ENCODE measurements around the gene LIMS1. TPM values are rescaled to one million over a fixed set of nuclear protein-coding genes. Genes with fewer than 3 reads are reported as not detected.
"Not testable (repeated sequence)": the region's sequence is repeated elsewhere in the genome, so short reads cannot be mapped to it uniquely, and the experiment has no call there.

The LIMS1 gene
- total RNA-seq, 1 donor from 2014 or later: 19.4 TPM

GRCh38 chr2:108641756-108642155, 107.5 kb downstream of the LIMS1 start:
- Histone ChIP-seq H3K79me2 (ENCODE audit: low read depth) (no peaks in the 10 kb centered on the region), H3F3A (ENCODE audit: low read depth) (no peaks in the 10 kb centered on the region), H3K9ac (no peak overlapping the region), H2AFZ (replicated peaks) (no peak overlapping the region), H3K27ac (no peak overlapping the region), H3K4me3 (no peak overlapping the region), H3K4me2 (no peak overlapping the region), H3K36me3 (no peaks in the 10 kb centered on the region), H3K27me3 (no peaks in the 10 kb centered on the region), H3K4me1 (no peaks in the 10 kb centered on the region), H3K9me3 (ENCODE audit: low read depth) (no peaks in the 10 kb centered on the region), H4K20me1 (ENCODE audit: low read depth) (no peaks in the 10 kb centered on the region)
- Mint-ChIP-seq H3K4me1 (peaks cover 8% of the 10 kb centered on the region), H3K4me3 (no peak overlapping the region), H3K27me3 (ENCODE audit: insufficient read depth, low read depth) (peaks cover 2% of the 10 kb centered on the region), H3K36me3 (peaks cover 6% of the 10 kb centered on the region), H3K27ac (no peak overlapping the region), H3K9me3 (peaks cover 22% of the 10 kb centered on the region)
- no peak for DNase-seq (ENCODE audit: low spot score)
- no peak for TF ChIP-seq CTCF (IDR thresholded peaks at IDR 0.05)
- TF ChIP-seq EZH2 (IDR thresholded peaks at IDR 0.05): no peak
- no peak for TF ChIP-seq EZH2phosphoT487 (IDR thresholded peaks at IDR 0.05)

GRCh38 chr2:108643261-108643849, 109.1 kb downstream of the LIMS1 start:
- Histone ChIP-seq H4K20me1 (ENCODE audit: low read depth) (no peaks in the 10 kb centered on the region), H3K27me3 (no peaks in the 10 kb centered on the region), H2AFZ (replicated peaks) (no peak overlapping the region), H3K36me3 (no peaks in the 10 kb centered on the region), H3F3A (ENCODE audit: low read depth) (no peaks in the 10 kb centered on the region), H3K4me3 (no peak overlapping the region), H3K4me2 (no peak overlapping the region), H3K79me2 (ENCODE audit: low read depth) (no peaks in the 10 kb centered on the region), H3K4me1 (no peaks in the 10 kb centered on the region), H3K27ac (no peak overlapping the region), H3K9me3 (ENCODE audit: low read depth) (no peaks in the 10 kb centered on the region), H3K9ac (no peak overlapping the region)
- Mint-ChIP-seq H3K9me3 (peaks cover 35% of the 10 kb centered on the region), H3K27me3 (ENCODE audit: insufficient read depth, low read depth) (peaks cover 2% of the 10 kb centered on the region), H3K27ac (no peak overlapping the region), H3K4me3 (no peak overlapping the region), H3K36me3 (peaks cover 8% of the 10 kb centered on the region), H3K4me1 (no peaks in the 10 kb centered on the region)
- TF ChIP-seq EZH2phosphoT487 (IDR thresholded peaks at IDR 0.05) (no peak), CTCF (IDR thresholded peaks at IDR 0.05) (no peak), EZH2 (IDR thresholded peaks at IDR 0.05) (no peak)
- no peak for DNase-seq (ENCODE audit: low spot score)

GRCh38 chr2:108643862-108644261, 109.6 kb downstream of the LIMS1 start:
- not testable (repeated sequence) for H3K27me3 ChIP-seq; H3K36me3 Mint-ChIP-seq; H3K27ac ChIP-seq; H3F3A ChIP-seq (ENCODE audit: low read depth); H3K4me2 ChIP-seq; H3K36me3 ChIP-seq; H3K4me3 Mint-ChIP-seq; H3K4me1 Mint-ChIP-seq; H3K27me3 Mint-ChIP-seq (ENCODE audit: insufficient read depth, low read depth); H2AFZ ChIP-seq (replicated peaks); H3K9me3 ChIP-seq (ENCODE audit: low read depth); H4K20me1 ChIP-seq (ENCODE audit: low read depth); H3K9ac ChIP-seq; H3K27ac Mint-ChIP-seq; DNase-seq (ENCODE audit: low spot score); H3K4me3 ChIP-seq; H3K4me1 ChIP-seq; H3K79me2 ChIP-seq (ENCODE audit: low read depth)
- H3K9me3 Mint-ChIP-seq: peaks cover 35% of the 10 kb centered on the region

- H3K4me2 ChIP-seq; H3K27ac Mint-ChIP-seq; H2AFZ ChIP-seq (replicated peaks); H3K4me1 ChIP-seq; H3K27ac ChIP-seq; H3K4me1 Mint-ChIP-seq; DNase-seq (ENCODE audit: low spot score); H3K9me3 ChIP-seq (ENCODE audit: low read depth); H4K20me1 ChIP-seq (ENCODE audit: low read depth); H3K36me3 Mint-ChIP-seq; H3K36me3 ChIP-seq; H3K4me3 ChIP-seq; H3K79me2 ChIP-seq (ENCODE audit: low read depth); H3K27me3 Mint-ChIP-seq (ENCODE audit: insufficient read depth, low read depth); H3K9ac ChIP-seq; H3F3A ChIP-seq (ENCODE audit: low read depth); H3K4me3 Mint-ChIP-seq; H3K27me3 ChIP-seq: not testable (repeated sequence)
- H3K9me3 Mint-ChIP-seq: peaks cover 35% of the 10 kb centered on the region
Measured at GRCh38 chr2:108644446-108644845, 110.2 kb downstream of the LIMS1 start.

GRCh38 chr2:108648796-108649195, 114.5 kb downstream of the LIMS1 start:
- H3K36me3 ChIP-seq; H3K4me1 Mint-ChIP-seq; H3K27ac ChIP-seq; H3K79me2 ChIP-seq (ENCODE audit: low read depth); H3K27me3 Mint-ChIP-seq (ENCODE audit: insufficient read depth, low read depth); H3K4me3 Mint-ChIP-seq; H3F3A ChIP-seq (ENCODE audit: low read depth); H3K9ac ChIP-seq; DNase-seq (ENCODE audit: low spot score); H3K27ac Mint-ChIP-seq; H3K9me3 ChIP-seq (ENCODE audit: low read depth); H4K20me1 ChIP-seq (ENCODE audit: low read depth); H3K4me2 ChIP-seq; H3K4me1 ChIP-seq; H3K27me3 ChIP-seq; H3K36me3 Mint-ChIP-seq; H2AFZ ChIP-seq (replicated peaks); H3K4me3 ChIP-seq: not testable (repeated sequence)
- H3K9me3 Mint-ChIP-seq: peaks cover 32% of the 10 kb centered on the region

GRCh38 chr2:108650465-108650864, 116.2 kb downstream of the LIMS1 start:
- not testable (repeated sequence) for H3K27me3 Mint-ChIP-seq (ENCODE audit: insufficient read depth, low read depth); H4K20me1 ChIP-seq (ENCODE audit: low read depth); H3K9ac ChIP-seq; H3K4me1 ChIP-seq; H3K79me2 ChIP-seq (ENCODE audit: low read depth); H3K4me3 Mint-ChIP-seq; H3K27me3 ChIP-seq; H3K36me3 Mint-ChIP-seq; H3F3A ChIP-seq (ENCODE audit: low read depth); H3K4me3 ChIP-seq; H3K27ac Mint-ChIP-seq; H3K4me2 ChIP-seq; H3K27ac ChIP-seq; H2AFZ ChIP-seq (replicated peaks); H3K9me3 ChIP-seq (ENCODE audit: low read depth); H3K36me3 ChIP-seq; DNase-seq (ENCODE audit: low spot score); H3K4me1 Mint-ChIP-seq
- H3K9me3 Mint-ChIP-seq: peaks cover 22% of the 10 kb centered on the region

GRCh38 chr2:108651468-108651867, 117.2 kb downstream of the LIMS1 start:
- H3K36me3 Mint-ChIP-seq; H3F3A ChIP-seq (ENCODE audit: low read depth); H3K4me1 ChIP-seq; H3K4me1 Mint-ChIP-seq; H3K79me2 ChIP-seq (ENCODE audit: low read depth); H3K27ac Mint-ChIP-seq; H3K9ac ChIP-seq; DNase-seq (ENCODE audit: low spot score); H3K4me3 ChIP-seq; H3K9me3 ChIP-seq (ENCODE audit: low read depth); H2AFZ ChIP-seq (replicated peaks); H3K27me3 Mint-ChIP-seq (ENCODE audit: insufficient read depth, low read depth); H4K20me1 ChIP-seq (ENCODE audit: low read depth); H3K36me3 ChIP-seq; H3K4me3 Mint-ChIP-seq; H3K27me3 ChIP-seq; H3K27ac ChIP-seq; H3K4me2 ChIP-seq: not testable (repeated sequence)
- H3K9me3 Mint-ChIP-seq: peaks cover 13% of the 10 kb centered on the region
